ENCODE results near the gene PGD. TPM values are rescaled to one million over a fixed set of nuclear protein-coding genes. Genes with fewer than 3 reads are reported as not detected.

The PGD gene
- total and polyA plus RNA-seq, 2 of the 13 experiments (the other 11 are each of a cell fraction or from before 2014, with no cell fraction given): 64.8 to 210 TPM

- peak; percentile 85 for TF ChIP-seq GMEB1 (CRISPR knock-in tag; IDR thresholded peaks at IDR 0.05; ENCODE audit: borderline replicate concordance)
- TF ChIP-seq PPARG (CRISPR knock-in tag; conservative IDR thresholded peaks at IDR 0.05): peak; percentile 60; the same call in 1 of the 2 replicates
- peak; percentile 98 for TF ChIP-seq MXI1 (IDR thresholded peaks at IDR 0.05; ENCODE audit: borderline replicate concordance, low read depth, low read length)
- TF ChIP-seq KLF9 (CRISPR knock-in tag; IDR thresholded peaks at IDR 0.05; ENCODE audit: low read depth): peak; percentile 77; the same call in 1 of the 2 replicates
- peak; percentile 73; the same call in 1 of the 2 replicates for TF ChIP-seq SP140L (CRISPR knock-in tag; IDR thresholded peaks at IDR 0.05; ENCODE audit: borderline replicate concordance)
- TF ChIP-seq HCFC1 (IDR thresholded peaks at IDR 0.05; ENCODE audit: low read depth, low read length): 0 out of 2 replicates have a peak, but pooled peaks have one; percentile 5
- TF ChIP-seq KLF12 (CRISPR knock-in tag; IDR thresholded peaks at IDR 0.05; ENCODE audit: borderline replicate concordance): no peak; the same call in 1 of the 2 replicates
- TF ChIP-seq NR2F6 (IDR thresholded peaks at IDR 0.05): no peak; the same call in 1 of the 2 replicates
- TF ChIP-seq NR2F6 (CRISPR knock-in tag; IDR thresholded peaks at IDR 0.05): peak; percentile 44; the same call in 1 of the 2 replicates
- TF ChIP-seq ZNF207 (IDR thresholded peaks at IDR 0.05; ENCODE audit: borderline replicate concordance): no peak
- peak; percentile 90; the same call in 1 of the 2 replicates for TF ChIP-seq KLF15 (CRISPR knock-in tag; IDR thresholded peaks at IDR 0.05; ENCODE audit: borderline replicate concordance)
- TF ChIP-seq MIER3 (CRISPR knock-in tag; IDR thresholded peaks at IDR 0.05; ENCODE audit: borderline replicate concordance): peak; percentile 88
- peak; percentile 60; the same call in 1 of the 2 replicates for TF ChIP-seq ISL2 (CRISPR knock-in tag; IDR thresholded peaks at IDR 0.05)
- TF ChIP-seq ZNF670 (CRISPR knock-in tag; IDR thresholded peaks at IDR 0.05; ENCODE audit: borderline replicate concordance): no peak
- peak; percentile 64; the same call in 1 of the 2 replicates for TF ChIP-seq RXRA (CRISPR knock-in tag; IDR thresholded peaks at IDR 0.05)
- no peak for TF ChIP-seq ZNF672 (CRISPR knock-in tag; IDR thresholded peaks at IDR 0.05)
- no peak for TF ChIP-seq ZNF354B (CRISPR knock-in tag; IDR thresholded peaks at IDR 0.05)
- TF ChIP-seq KIAA2018 (CRISPR knock-in tag; IDR thresholded peaks at IDR 0.05; ENCODE audit: borderline replicate concordance): no peak
- TF ChIP-seq THAP8 (CRISPR knock-in tag; IDR thresholded peaks at IDR 0.05; ENCODE audit: borderline replicate concordance): no peak
- TF ChIP-seq ZNF558 (CRISPR knock-in tag; IDR thresholded peaks at IDR 0.05; ENCODE audit: borderline replicate concordance): peak; percentile 81; the same call in 1 of the 2 replicates
These were observed at the start of gene PGD (continued) for GRCh38 chr1:10398734-10399443.
